ENCODE results near the gene ERLEC1. TPM values are rescaled to one million over a fixed set of nuclear protein-coding genes. Genes with fewer than 3 reads are reported as not detected.
"Not testable (repeated sequence)": the region's sequence is repeated elsewhere in the genome, so short reads cannot be mapped to it uniquely, and the experiment has no call there.

ERLEC1 gene
- total and polyA plus RNA-seq, 2 experiments from 2014 or later: 73.2 to 75.3 TPM

DNA sequence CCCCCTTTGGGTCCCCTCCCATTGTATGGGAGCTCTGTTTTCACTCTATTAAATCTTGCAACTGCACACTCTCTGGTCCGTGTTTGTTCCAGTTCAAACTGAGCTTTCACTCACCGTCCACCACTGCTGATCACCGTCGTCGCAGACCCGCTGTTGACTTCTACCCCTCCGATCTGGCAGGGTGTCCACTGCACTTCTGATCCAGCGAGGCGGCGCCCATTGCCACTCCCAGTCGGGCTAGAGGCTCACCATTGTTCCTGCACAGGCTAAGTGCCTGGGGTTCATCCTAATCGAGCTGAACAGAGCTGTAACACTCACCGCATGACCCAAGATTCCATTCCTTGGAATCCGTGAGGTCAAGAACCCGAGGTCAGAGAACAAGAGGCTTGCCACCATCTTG is 30.2 kb upstream of the ERLEC1 start:
- Histone ChIP-seq H3K79me2 (no peaks in the 10 kb centered on the region), H3K4me1 (ENCODE audit: insufficient read depth) (no peaks in the 10 kb centered on the region), H3K9me2 (replicated peaks; ENCODE audit: insufficient read depth) (no peaks in the 10 kb centered on the region), H3K36me3 (replicated peaks; ENCODE audit: insufficient read depth, low read depth) (peaks cover 1% of the 10 kb centered on the region), H3K4me3 (no peak overlapping the region), H2AFZ (no peak overlapping the region), H3K4me2 (no peak overlapping the region), H3K27me3 (no peaks in the 10 kb centered on the region), H4K20me1 (ENCODE audit: insufficient read depth, poor library complexity, severe bottlenecking) (no peaks in the 10 kb centered on the region), H3K9me3 (ENCODE audit: low read depth) (no peaks in the 10 kb centered on the region), H3K27ac (no peak overlapping the region)
- DNase-seq (ENCODE audit: low spot score): no peak
- TF ChIP-seq, protein P1, sequence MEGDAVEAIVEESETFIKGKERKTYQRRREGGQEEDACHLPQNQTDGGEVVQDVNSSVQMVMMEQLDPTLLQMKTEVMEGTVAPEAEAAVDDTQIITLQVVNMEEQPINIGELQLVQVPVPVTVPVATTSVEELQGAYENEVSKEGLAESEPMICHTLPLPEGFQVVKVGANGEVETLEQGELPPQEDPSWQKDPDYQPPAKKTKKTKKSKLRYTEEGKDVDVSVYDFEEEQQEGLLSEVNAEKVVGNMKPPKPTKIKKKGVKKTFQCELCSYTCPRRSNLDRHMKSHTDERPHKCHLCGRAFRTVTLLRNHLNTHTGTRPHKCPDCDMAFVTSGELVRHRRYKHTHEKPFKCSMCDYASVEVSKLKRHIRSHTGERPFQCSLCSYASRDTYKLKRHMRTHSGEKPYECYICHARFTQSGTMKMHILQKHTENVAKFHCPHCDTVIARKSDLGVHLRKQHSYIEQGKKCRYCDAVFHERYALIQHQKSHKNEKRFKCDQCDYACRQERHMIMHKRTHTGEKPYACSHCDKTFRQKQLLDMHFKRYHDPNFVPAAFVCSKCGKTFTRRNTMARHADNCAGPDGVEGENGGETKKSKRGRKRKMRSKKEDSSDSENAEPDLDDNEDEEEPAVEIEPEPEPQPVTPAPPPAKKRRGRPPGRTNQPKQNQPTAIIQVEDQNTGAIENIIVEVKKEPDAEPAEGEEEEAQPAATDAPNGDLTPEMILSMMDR (IDR thresholded peaks at IDR 0.05; ENCODE audit: poor library complexity): no peak
- TF ChIP-seq EZH2phosphoT487 (IDR thresholded peaks at IDR 0.05; ENCODE audit: low read depth, severe bottlenecking, unreplicated experiment) (no peak), EZH2 (IDR thresholded peaks at IDR 0.05; ENCODE audit: borderline replicate concordance) (no peak)
- over 99% methylated on average over 15 of the region's 15 CpGs for WGBS (ENCODE audit: low lambda C conversion rate, missing lambda C conversion rate)

- H3K27me3 ChIP-seq; H3K9me3 ChIP-seq (ENCODE audit: low read depth); H3K4me1 ChIP-seq (ENCODE audit: insufficient read depth); H3K27ac ChIP-seq; H3K79me2 ChIP-seq; H3K36me3 ChIP-seq (replicated peaks; ENCODE audit: insufficient read depth, low read depth); H2AFZ ChIP-seq; DNase-seq (ENCODE audit: low spot score); H3K4me2 ChIP-seq; H3K4me3 ChIP-seq; H4K20me1 ChIP-seq (ENCODE audit: insufficient read depth, poor library complexity, severe bottlenecking); H3K9me2 ChIP-seq (replicated peaks; ENCODE audit: insufficient read depth): not testable (repeated sequence)
- WGBS (ENCODE audit: low lambda C conversion rate, missing lambda C conversion rate): 96% methylated on average over 14 of the region's 14 CpGs
Observed at GRCh38 chr2:53757206-53757605, 29.6 kb upstream of the ERLEC1 start.

- no peaks in the 10 kb centered on the region for H3K9me2 ChIP-seq (replicated peaks; ENCODE audit: insufficient read depth)
- TF ChIP-seq EZH2 (IDR thresholded peaks at IDR 0.05; ENCODE audit: borderline replicate concordance) (no peak), EZH2phosphoT487 (IDR thresholded peaks at IDR 0.05; ENCODE audit: low read depth, severe bottlenecking, unreplicated experiment) (no peak)
- no peaks in the 10 kb centered on the region for H3K27me3 ChIP-seq
- H3K4me3 ChIP-seq: no peak overlapping the region
- H3K27ac ChIP-seq: peak overlapping the region; percentile 63
- no peaks in the 10 kb centered on the region for H4K20me1 ChIP-seq (ENCODE audit: insufficient read depth, poor library complexity, severe bottlenecking)
- no peak for DNase-seq (ENCODE audit: low spot score)
- peaks cover 8% of the 10 kb centered on the region for H3K4me1 ChIP-seq (ENCODE audit: insufficient read depth)
- WGBS (ENCODE audit: low lambda C conversion rate, missing lambda C conversion rate): 60% methylated on average over 1 of the region's 1 CpG
- peaks cover 4% of the 10 kb centered on the region for H3K36me3 ChIP-seq (replicated peaks; ENCODE audit: insufficient read depth, low read depth)
- H2AFZ ChIP-seq: no peak overlapping the region
- H3K79me2 ChIP-seq: peaks cover 11% of the 10 kb centered on the region
- H3K4me2 ChIP-seq: peak overlapping the region; percentile 27
- no peaks in the 10 kb centered on the region for H3K9me3 ChIP-seq (ENCODE audit: low read depth)
Observed at GRCh38 chr2:53765767-53766166, 21.1 kb upstream of the ERLEC1 start.

GRCh38 chr2:53767405-53768241 is 19.2 kb upstream of the ERLEC1 start, which contains the start of gene CHAC2:
TSS of gene CHAC2 (plus strand) at chr2:53767804. CDS start at chr2:53767887, 83 bp downstream.
- peak; percentile 92 for DNase-seq (ENCODE audit: low spot score)
- no peaks in the 10 kb centered on the region for H3K9me2 ChIP-seq (replicated peaks; ENCODE audit: insufficient read depth)
- no peaks in the 10 kb centered on the region for H4K20me1 ChIP-seq (ENCODE audit: insufficient read depth, poor library complexity, severe bottlenecking)
- no peaks in the 10 kb centered on the region for H3K27me3 ChIP-seq
- H3K79me2 ChIP-seq: peaks cover 15% of the 10 kb centered on the region
- H3K4me2 ChIP-seq: peak within 1 kb of the TSS; percentile 78
- H3K4me1 ChIP-seq (ENCODE audit: insufficient read depth): peaks cover 8% of the 10 kb centered on the region
- WGBS (ENCODE audit: low lambda C conversion rate, missing lambda C conversion rate): under 1% methylated on average over 43 of the region's 46 CpGs
- H3K4me3 ChIP-seq: peak within 1 kb of the TSS; percentile 53
- H3K36me3 ChIP-seq (replicated peaks; ENCODE audit: insufficient read depth, low read depth): no peaks in the 10 kb centered on the region
- peak within 1 kb of the TSS; percentile 70 for H2AFZ ChIP-seq
- TF ChIP-seq EZH2phosphoT487 (IDR thresholded peaks at IDR 0.05; ENCODE audit: low read depth, severe bottlenecking, unreplicated experiment) (no peak), EZH2 (IDR thresholded peaks at IDR 0.05; ENCODE audit: borderline replicate concordance) (no peak)
- TF ChIP-seq, protein P1 (IDR thresholded peaks at IDR 0.05; ENCODE audit: poor library complexity): no peak
- no peaks in the 10 kb centered on the region for H3K9me3 ChIP-seq (ENCODE audit: low read depth)
- H3K27ac ChIP-seq: peak within 1 kb of the TSS; percentile 77

Measured in hepatocyte (in vitro differentiated cells).